ENCODE results near the gene P2RX5.
A peak's percentile ranks its signal among the peaks of the same experiment; 100 is the strongest.

P2RX5 gene

GRCh38 chr17:3655766-3656165, 40.2 kb downstream of the P2RX5 start:
- no peak overlapping the region for H3K27ac ChIP-seq
- no peak for TF ChIP-seq CTCF (IDR thresholded peaks at IDR 0.05)

- H3K27ac ChIP-seq: no peak overlapping the region
These were observed 48.0 kb downstream of the P2RX5 start for GRCh38 chr17:3647769-3648555.

GRCh38 chr17:3647251-3647650, 48.7 kb downstream of the P2RX5 start:
- no peak overlapping the region for H3K27ac ChIP-seq
- TF ChIP-seq CTCF (IDR thresholded peaks at IDR 0.05) (no peak), ZFX (IDR thresholded peaks at IDR 0.05; ENCODE audit: borderline replicate concordance) (no peak)

More at GRCh38 chr17:3647769-3648555, 48.0 kb downstream of the P2RX5 start:
- TF ChIP-seq CTCF (IDR thresholded peaks at IDR 0.05) (peak; percentile 71), ZFX (IDR thresholded peaks at IDR 0.05; ENCODE audit: borderline replicate concordance) (no peak)

GRCh38 chr17:3645310-3645709, 50.6 kb downstream of the P2RX5 start:
- no peak for TF ChIP-seq CTCF (IDR thresholded peaks at IDR 0.05)
- no peak for TF ChIP-seq ZFX (IDR thresholded peaks at IDR 0.05; ENCODE audit: borderline replicate concordance)
- no peak overlapping the region for H3K27ac ChIP-seq

- TF ChIP-seq ZFX (IDR thresholded peaks at IDR 0.05; ENCODE audit: borderline replicate concordance) (no peak), CTCF (IDR thresholded peaks at IDR 0.05) (no peak)
- no peak overlapping the region for H3K27ac ChIP-seq
These were observed 52.0 kb downstream of the P2RX5 start for GRCh38 chr17:3643889-3644349.

GRCh38 chr17:3641717-3642486, 54.1 kb downstream of the P2RX5 start:
- TF ChIP-seq ZFX (IDR thresholded peaks at IDR 0.05; ENCODE audit: borderline replicate concordance) (no peak), CTCF (IDR thresholded peaks at IDR 0.05) (no peak)
- no peak overlapping the region for H3K27ac ChIP-seq

GRCh38 chr17:3641014-3641413, 54.9 kb downstream of the P2RX5 start:
- no peak for TF ChIP-seq CTCF (IDR thresholded peaks at IDR 0.05)
- H3K27ac ChIP-seq: no peak overlapping the region
